ENCODE measurements around the gene BTBD17.

GRCh38 chr17:74392848-74393247, 31.2 kb upstream of the BTBD17 start:
- no peak for TF ChIP-seq CTCF (IDR thresholded peaks at IDR 0.05)
- TF ChIP-seq POLR2A (IDR thresholded peaks at IDR 0.05): no peak
- TF ChIP-seq EP300 (IDR thresholded peaks at IDR 0.05): no peak
- no peak for TF ChIP-seq POLR2AphosphoS5 (IDR thresholded peaks at IDR 0.05)
